ENCODE measurements around the gene CELSR1.

DNA sequence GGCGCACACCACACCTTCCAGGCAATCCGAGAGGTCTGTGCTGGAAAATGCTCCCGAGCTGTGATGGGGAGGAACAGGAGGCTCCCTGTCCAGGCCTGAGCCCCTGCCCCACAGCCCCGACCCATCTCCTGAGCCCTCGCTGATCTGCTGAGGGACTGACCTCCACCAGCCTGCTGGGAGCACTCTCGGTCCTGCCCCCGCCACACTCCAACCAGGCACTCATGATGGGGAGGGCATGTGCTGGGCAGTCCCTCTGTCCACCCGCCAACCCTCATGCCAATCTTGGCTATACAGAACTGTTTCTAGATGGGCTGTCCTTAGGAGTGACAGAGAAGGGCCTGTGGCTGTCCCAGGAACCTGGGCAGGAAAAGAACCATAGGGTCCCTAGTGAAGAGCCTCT lies 131.1 kb downstream of the CELSR1 start:
- no peak for TF ChIP-seq CTCF (conservative IDR thresholded peaks at IDR 0.05; ENCODE audit: low read length)
- TF ChIP-seq EZH2phosphoT487 (IDR thresholded peaks at IDR 0.05; ENCODE audit: borderline replicate concordance, low read depth, low read length), result no peak

Data from OCI-LY7 (cell line).